Ramos (cell line): ENCODE measurements around the gene UBXN7.
"Not testable (repeated sequence)": the region's sequence is repeated elsewhere in the genome, so short reads cannot be mapped to it uniquely, and the experiment has no call there.

ENCODE experiments used
- in situ Hi-C: fragments of 300-500 bp; cut with MboI; formaldehyde crosslinking; loops from one replicate; pipeline ENCODE4 v1.14.3; 2022; ENCODE audit warnings: low sequenced_read_pairs; ENCODE audit not compliant: unreplicated experiment

The UBXN7 gene

DNA sequence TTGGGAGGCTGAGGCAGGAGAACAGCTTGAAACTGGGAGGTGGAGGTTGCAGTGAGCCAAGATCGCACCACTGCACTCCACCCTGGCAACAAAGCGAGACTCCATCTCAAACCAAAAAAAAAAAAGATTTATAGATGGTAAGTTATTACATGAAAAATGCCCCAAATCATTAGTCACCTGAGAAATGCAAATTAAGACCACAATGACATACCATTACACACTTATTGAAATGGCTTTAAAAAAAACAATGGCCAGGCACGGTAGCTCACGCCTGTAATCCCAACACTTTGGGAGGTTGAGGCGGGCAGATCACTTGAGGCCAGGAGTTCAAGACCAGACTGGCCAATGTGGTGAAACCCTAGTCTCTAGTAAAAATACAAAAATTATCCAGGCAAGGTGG, 10.6 kb downstream of the UBXN7 start:
- in situ Hi-C loops, result not testable (repeated sequence)

DNA sequence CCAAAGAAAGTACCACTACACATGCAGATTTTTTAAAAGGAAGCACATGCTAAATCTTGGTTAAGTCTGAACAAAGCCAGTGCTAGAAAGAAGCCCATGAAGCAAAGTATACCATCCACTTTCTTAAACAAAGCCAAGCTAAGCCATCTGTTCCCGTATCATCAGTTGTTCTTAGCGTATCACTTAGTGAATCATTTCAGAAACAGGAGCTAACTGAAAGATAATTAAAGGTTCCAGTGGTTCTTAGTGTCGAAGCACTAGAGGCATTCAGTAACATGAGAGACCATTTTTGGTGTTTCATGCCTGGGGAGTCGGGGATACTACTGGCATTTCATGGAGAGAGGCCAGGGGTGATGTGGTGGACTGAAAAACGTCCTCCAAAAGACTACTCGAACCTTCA, 12.8 kb downstream of the UBXN7 start:
- in situ Hi-C loops, result no loop called here

DNA sequence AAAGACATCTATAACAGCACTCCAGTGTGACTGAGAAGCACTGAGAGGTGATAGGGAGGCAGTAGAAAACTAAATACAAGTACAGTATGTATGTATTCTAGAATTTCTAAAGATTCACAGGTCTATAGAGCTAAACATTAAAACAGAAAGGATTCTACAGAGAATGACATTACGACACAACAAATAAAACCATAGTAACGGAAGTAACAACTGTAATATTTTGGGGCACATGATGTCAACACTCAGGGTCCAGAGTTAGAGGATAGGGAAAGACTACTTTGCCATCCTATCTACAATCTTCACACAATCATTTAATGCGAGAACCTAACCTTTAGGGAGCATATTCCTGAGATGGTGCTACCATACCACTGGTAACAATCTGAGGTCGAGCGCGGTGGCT, 13.6 kb downstream of the UBXN7 start:
- in situ Hi-C loops, result no loop called here

DNA sequence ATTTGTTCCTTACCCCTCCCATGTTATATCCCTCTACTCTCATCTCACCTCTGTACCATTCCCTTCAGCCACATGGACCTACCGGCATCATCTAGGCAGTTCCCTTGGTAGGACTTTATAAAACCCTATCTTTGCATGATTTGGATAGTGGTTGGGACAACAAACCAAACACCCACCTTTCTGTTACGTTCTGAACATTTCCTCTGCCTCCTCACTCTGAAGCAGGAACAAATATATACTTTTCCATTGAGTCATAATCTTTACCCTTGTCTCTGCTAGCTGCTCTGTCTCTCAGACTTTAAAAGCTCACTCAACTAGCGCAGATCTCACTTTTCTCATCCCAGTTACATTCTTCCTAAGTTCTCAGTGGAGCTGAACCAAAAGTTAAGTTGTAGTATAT, 17.8 kb downstream of the UBXN7 start:
- in situ Hi-C loops, result no loop called here

- in situ Hi-C loops, result no loop called here
These were observed 19.5 kb downstream of the UBXN7 start for GRCh38 chr3:196412704-196413103.

DNA sequence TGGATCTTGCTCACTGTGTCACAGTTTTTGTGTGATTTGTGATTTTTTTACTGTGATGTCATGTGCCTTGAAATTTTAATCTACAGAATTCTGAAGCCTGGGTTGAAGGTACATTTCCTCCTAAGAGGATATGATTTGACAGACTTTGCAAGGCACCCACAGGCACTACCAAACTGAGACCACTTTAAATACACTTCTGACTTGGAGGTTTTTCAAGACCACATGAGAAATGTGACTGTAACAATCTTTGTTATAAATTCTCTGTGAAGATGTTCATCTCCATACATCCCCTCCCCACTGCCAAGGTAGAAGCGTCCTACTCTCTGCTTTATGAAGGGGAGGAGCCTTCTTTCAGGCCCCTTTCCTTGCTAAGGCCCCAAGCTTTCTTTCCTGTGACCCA, 22.8 kb downstream of the UBXN7 start:
- in situ Hi-C loops, result no loop called here

DNA sequence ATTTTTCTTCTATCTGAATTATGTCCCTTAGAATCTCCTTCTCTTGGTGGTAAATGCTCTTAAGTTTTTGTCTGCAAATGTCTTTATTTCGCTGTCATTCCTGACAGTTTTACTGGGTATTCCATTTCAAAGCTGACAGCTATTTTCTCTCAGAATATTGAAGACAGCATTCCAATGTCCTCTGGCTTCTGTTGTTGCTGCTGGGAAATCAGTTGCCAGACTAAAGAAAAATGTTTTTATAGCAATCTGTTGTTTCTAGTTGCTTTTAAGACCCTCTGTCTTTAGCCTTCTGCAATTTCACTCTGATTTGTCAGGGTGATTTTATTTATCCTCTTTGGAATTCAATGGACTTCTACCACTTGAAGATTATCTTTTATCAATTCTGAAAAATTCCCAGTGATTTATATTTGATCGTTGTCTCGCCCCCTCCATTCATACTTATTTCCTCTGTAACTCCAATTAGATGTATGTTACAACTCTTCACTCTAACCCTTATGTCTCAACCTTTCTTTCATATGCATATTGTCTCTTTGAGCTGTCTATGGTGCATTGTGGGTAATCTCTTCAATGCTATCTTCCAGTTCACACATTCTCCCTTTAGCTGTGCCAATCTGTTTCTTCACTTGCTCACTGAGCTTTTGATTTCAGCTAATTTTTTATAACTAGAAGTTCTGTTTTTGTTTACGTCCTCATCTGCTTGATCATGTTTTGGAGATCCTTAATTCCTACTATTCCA, 23.5 kb downstream of the UBXN7 start:
- in situ Hi-C loops, result no loop called here

DNA sequence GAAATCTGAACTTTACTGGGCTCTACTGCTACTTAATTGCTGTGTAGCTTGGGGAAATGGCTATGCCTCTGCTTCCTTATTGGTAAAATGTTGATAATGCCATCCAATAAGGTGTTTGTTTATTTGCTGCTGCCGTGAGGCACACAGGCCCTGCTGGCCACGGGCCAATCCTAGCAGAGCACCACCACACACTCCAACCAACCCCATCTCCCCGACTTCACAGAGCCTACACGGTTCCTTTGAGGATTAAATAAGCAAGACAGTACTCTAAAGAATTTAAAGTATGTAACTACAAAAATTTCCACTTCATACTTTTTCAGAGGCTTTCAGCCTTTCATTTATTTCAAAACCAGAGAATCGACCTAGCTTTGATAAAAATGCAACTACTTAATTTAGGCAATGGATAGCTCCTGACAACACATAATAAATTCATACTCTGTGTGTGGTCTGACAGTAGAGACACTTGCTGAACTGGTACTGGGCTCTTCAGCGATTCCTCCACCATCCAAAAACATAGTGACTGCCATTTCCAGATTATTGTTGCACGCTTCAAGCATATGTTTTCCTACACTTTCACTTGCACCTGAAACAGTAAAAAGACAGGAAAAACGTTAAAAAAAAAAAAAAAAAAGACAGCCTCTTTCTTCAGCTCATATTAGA, 25.3 kb downstream of the UBXN7 start:
- in situ Hi-C loops, result no loop called here

DNA sequence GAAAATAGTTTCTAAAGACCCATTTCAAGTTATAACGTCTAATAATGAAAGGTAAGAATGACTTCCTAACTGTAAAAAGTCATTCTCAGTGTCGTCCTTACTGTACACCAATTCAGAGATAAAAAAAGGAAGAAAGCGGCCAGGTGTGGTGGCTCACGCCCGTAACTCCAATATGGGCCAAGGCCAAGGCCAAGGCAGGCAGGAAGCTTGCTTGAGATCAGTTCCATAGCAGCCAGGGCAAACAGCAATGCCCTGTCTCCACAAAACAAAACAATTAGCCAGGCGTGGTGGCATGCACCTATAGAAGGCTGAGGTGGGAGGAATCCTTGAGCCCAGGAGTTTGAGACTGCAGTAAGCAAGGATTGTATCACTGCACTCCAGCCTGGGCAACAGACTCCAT, 31.9 kb downstream of the UBXN7 start:
- in situ Hi-C loops, result no loop called here

- in situ Hi-C loops, result no loop called here
These were observed 32.7 kb downstream of the UBXN7 start for GRCh38 chr3:196399485-196399945.

DNA sequence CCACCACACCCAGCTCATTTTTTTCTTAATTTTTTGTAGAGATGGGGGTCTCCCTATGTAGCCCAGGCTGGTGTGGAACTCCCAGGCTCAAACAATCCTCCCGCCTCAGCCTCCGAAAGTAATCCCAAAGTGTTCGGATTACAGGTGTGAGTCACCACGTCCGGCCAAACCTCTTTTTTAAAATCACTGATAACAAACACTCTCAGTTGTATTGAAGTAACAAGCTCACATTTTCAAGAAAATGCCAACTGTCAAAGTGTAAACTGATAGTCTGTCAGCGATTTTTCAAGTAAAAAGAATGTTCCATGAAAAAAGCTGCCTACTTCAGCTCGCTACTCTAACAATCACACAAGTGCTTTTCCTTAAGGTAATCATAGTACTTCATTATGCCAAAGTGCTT, 33.4 kb downstream of the UBXN7 start:
- in situ Hi-C loops, result no loop called here

GRCh38 chr3:196397941-196398340, 34.3 kb downstream of the UBXN7 start:
- in situ Hi-C loops, result no loop called here

DNA sequence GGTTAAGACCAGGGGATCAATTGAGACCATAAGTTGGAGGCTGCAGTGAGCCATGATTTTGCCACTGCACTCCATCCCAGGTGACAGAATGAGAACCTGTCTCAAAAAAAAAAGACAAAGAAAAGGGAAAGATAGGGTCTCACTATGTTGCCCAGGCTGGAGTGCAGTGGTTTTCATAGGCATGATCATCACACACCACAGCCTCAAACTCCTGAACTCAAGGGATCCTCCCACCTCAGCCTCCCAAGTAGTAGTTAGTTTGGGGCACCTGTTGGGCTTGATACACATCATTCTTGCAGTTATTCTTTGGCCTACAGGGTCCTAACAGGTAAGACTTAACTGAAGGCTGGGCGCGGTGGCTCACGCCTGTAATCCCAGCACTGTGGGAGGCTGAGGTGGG, 42.1 kb downstream of the UBXN7 start:
- in situ Hi-C loops, result no loop called here

DNA sequence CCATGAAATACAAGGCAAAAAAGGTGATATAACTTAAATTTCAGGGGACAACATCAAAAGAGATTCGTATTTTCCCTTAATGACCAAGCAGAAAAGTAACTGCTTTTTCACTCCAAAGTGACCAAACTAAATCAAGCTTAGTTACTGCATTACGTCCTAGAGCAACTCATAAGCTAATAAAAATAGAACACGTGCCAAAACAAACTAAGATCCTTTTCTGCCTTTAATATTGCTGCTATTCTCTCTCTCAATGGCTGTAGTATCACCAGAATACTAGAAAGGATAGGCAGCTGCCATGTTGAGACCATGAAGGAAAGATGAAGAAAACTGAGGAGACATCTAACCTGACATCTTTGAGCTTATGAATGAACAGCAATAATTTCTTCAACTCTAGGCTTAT, 43.3 kb downstream of the UBXN7 start:
- in situ Hi-C loops, result no loop called here

GRCh38 chr3:196387941-196388340, 44.3 kb downstream of the UBXN7 start:
- in situ Hi-C loops, result not testable (repeated sequence)

DNA sequence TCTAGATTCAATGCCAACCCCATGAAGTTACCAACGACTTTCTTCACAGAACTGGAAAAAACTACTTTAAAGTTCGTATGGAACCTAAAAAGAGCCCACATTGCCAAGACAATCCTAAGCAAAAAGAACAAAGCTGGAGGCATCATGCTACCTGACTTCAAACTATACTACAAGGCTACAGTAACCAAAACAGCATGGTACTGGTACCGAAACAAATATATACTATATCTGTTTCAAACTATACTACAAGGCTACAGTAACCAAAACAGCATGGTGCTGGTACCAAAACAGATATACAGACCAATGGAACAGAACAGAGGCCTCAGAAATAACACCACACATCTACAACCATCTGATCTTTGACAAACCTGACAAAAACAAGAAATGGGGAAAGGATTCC, 45.4 kb downstream of the UBXN7 start:
- in situ Hi-C loops, result not testable (repeated sequence)

GRCh38 chr3:196386034-196386433, 46.2 kb downstream of the UBXN7 start:
- in situ Hi-C loops, result not testable (repeated sequence)

DNA sequence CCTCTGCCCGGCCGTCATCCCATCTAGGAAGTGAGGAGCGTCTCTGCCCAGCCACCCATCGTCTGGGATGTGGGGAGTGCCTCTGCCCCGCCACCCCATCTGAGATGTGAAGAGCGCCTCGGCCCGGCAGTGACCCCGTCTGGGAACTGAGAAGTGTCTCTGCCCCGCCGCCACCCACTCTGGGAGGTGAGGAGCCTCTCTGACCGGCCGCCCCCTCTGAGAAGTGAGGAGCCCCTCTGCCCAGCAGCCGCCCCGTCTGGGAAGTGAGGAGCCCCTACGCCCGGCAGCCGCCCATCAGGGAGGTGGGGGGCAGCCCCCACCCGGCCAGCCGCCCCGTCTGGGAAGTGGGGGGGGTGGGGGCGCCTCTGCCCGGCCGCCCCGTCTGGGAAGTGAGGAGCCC, 46.8 kb downstream of the UBXN7 start:
- in situ Hi-C loops, result not testable (repeated sequence)

DNA sequence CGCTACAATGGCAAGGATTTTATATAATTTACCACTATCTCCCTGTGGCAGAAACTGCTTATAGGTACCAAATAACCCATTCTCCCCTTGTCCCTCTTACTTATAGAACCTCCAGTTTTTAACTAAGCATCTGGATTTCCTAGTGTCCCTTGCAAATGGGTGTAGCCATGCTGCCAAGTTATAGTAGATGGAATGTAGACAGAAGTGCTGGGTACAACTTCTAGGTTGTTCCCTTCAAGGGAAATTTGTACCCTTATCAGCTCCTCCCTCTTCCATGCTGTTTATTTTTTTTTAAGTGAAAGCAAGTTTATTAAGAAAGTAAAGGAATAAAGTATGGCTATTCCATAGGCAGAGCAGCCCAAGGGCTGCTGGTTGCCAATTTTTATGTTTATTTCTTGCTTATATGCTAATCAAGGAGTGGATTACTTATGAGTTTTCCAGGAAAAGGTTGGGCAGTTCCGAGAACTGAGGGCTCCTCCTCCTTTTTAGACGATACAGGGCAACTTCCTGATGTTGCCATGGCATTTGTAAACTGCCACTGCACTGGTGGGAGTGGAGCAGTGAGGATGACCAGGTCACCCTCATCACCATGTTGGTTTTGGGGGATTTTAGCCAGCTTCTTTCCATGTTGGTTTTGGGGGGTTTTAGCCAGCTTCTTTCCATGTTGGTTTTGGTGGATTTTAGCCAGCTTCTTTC, 53.9 kb downstream of the UBXN7 start:
- in situ Hi-C loops, result no loop called here

- in situ Hi-C loops, result no loop called here
These were observed 54.9 kb downstream of the UBXN7 start for GRCh38 chr3:196377321-196377720.

GRCh38 chr3:196365736-196366135, 66.5 kb downstream of the UBXN7 start:
- in situ Hi-C loops, result no loop called here
